ENCODE measurements around the gene GALNT16.

GRCh38 chr14:69404478-69404877, 144.5 kb downstream of the GALNT16 start:
- no peak for TF ChIP-seq CTCF (conservative IDR thresholded peaks at IDR 0.05; ENCODE audit: low read length)
- TF ChIP-seq EZH2phosphoT487 (IDR thresholded peaks at IDR 0.05; ENCODE audit: borderline replicate concordance): no peak

All from Loucy (cell line).